Breast epithelium (tissue), 4 donors: ENCODE measurements around the gene TPSD1. TPM values are rescaled to one million over a fixed set of nuclear protein-coding genes. Genes with fewer than 3 reads are reported as not detected.
A peak's percentile ranks its signal among the peaks of the same experiment; 100 is the strongest.
"Not testable (repeated sequence)": the region's sequence is repeated elsewhere in the genome, so short reads cannot be mapped to it uniquely, and the experiment has no call there.

ENCODE experiments used
- DNase-seq, 2 donors: peaks; one replicate each; pipeline ENCODE4 v3.0.0-alpha.2; 2019; ENCODE audit warnings: low spot score in 2 of 2
- H3K27ac ChIP-seq, 2 donors: fragments of 200-600 bp; sonication (generic) in 1 of 2; one replicate each; pipeline ENCODE4 v1.5.1; 2016 to 2019; ENCODE audit warnings: mild to moderate bottlenecking in 1 of 2
- H3K27me3 ChIP-seq, 2 donors: fragments of 200-600 bp; sonication (generic) in 1 of 2; one replicate each; pipeline versions ENCODE4 v1.5.1 to v1.6.0; 2017 to 2019; ENCODE audit warnings: control low read depth in 1 of 2, mild to moderate bottlenecking in 1 of 2
- H3K36me3 ChIP-seq: fragments of 200-600 bp; one replicate; pipeline ENCODE4 v1.5.1; 2019
- H3K4me1 ChIP-seq, 2 donors: fragments of 200-600 bp; sonication (generic); one replicate each; pipeline ENCODE4 v1.5.1; 2016 to 2019; ENCODE audit warnings: control low read depth in 1 of 2
- H3K4me3 ChIP-seq, 3 donors: fragments of 200-600 bp; sonication (generic); 1 replicate in 2 of 3; 2 replicates in 1 of 3; pipeline ENCODE4 v1.5.1; 2016 to 2019; ENCODE audit warnings: mild to moderate bottlenecking in 3 of 3, moderate library complexity in 2 of 3
- H3K9me3 ChIP-seq, 2 donors: fragments of 200-600 bp; sonication (generic) in 1 of 2; one replicate each; pipeline ENCODE4 v1.5.1; 2016 to 2019; ENCODE audit warnings: control low read depth in 1 of 2
- CTCF ChIP-seq, 3 donors: fragments of 450-650 bp; IDR thresholded peaks; one replicate each; pipeline ENCODE4 v1.5.1; 2016 to 2017; ENCODE audit warnings: antibody characterized with exemption in 3 of 3, mild to moderate bottlenecking in 3 of 3, moderate library complexity in 3 of 3
- POLR2A ChIP-seq: fragments of 450-650 bp; IDR thresholded peaks from one replicate; pipeline ENCODE4 v1.6.1; 2016; ENCODE audit warnings: antibody characterized with exemption, mild to moderate bottlenecking, moderate library complexity
- POLR2AphosphoS5 ChIP-seq, 3 donors: sonication (generic); formaldehyde crosslinking; IDR thresholded peaks; one replicate each; pipeline ENCODE4 v1.6.1; 2017; ENCODE audit warnings: antibody characterized with exemption in 3 of 3
- intact Hi-C: fragments of 100-400 bp; cut with DNase I; formaldehyde crosslinking; loops from one replicate; pipeline ENCODE4 v1.15.1; 2023; ENCODE audit warnings: low total_unique reads
- total RNA-seq, 3 donors: library from RNA; depleted of rRNA; stranded (reverse); fragments of >200 nt; gene quantifications; one replicate each; pipeline ENCODE4 v1.1.0, GENCODE V29; 2016

The TPSD1 gene
- total RNA-seq, 3 donors from 2014 or later, result 1.6 to 5.9 (median 2.0) TPM

- H3K36me3 ChIP-seq, result no peaks in the 10 kb centered on the region
- no peaks in the 10 kb centered on the region for H3K9me3 ChIP-seq
- peaks cover 6 to 57% of the 10 kb centered on the region in 2 donors for H3K27me3 ChIP-seq
- H3K4me1 ChIP-seq, result no peaks in the 10 kb centered on the region
- TF ChIP-seq POLR2AphosphoS5 (IDR thresholded peaks at IDR 0.05) (no peak), POLR2A (no peak), CTCF (IDR thresholded peaks at IDR 0.05) (no peak)
- H3K4me3 ChIP-seq, result peak overlapping the region in 1 of 3 donors; percentile 51
- no peak overlapping the region for H3K27ac ChIP-seq
- DNase-seq, result no peak
- intact Hi-C loops, result no loop called here
Measured at GRCh38 chr16:1288813-1289476, 33.1 kb downstream of the TPSD1 start.

GRCh38 chr16:1289477-1289866 lies 33.6 kb downstream of the TPSD1 start:
- H3K9me3 ChIP-seq, result no peaks in the 10 kb centered on the region
- no peaks in the 10 kb centered on the region for H3K4me1 ChIP-seq
- peaks cover 6 to 51% of the 10 kb centered on the region in 2 donors for H3K27me3 ChIP-seq
- DNase-seq, result no peak
- no peak overlapping the region for H3K4me3 ChIP-seq
- no peaks in the 10 kb centered on the region for H3K36me3 ChIP-seq
- no peak overlapping the region for H3K27ac ChIP-seq
- TF ChIP-seq POLR2A, result no peak
- no peak for TF ChIP-seq CTCF (IDR thresholded peaks at IDR 0.05)
- TF ChIP-seq POLR2AphosphoS5 (IDR thresholded peaks at IDR 0.05), result no peak
- intact Hi-C loops, result no loop called here

GRCh38 chr16:1290063-1290501 lies 34.2 kb downstream of the TPSD1 start:
- intact Hi-C loops, result no loop called here
- H3K27ac ChIP-seq, result no peak overlapping the region
- DNase-seq, result no peak
- no peak overlapping the region for H3K4me3 ChIP-seq
- H3K4me1 ChIP-seq, result no peaks in the 10 kb centered on the region
- H3K36me3 ChIP-seq, result no peaks in the 10 kb centered on the region
- TF ChIP-seq CTCF (IDR thresholded peaks at IDR 0.05) (no peak), POLR2A (no peak), POLR2AphosphoS5 (IDR thresholded peaks at IDR 0.05) (no peak)
- no peaks in the 10 kb centered on the region for H3K9me3 ChIP-seq
- H3K27me3 ChIP-seq, result peaks cover 6 to 50% of the 10 kb centered on the region in 2 donors

GRCh38 chr16:1290860-1291575 lies 35.1 kb downstream of the TPSD1 start:
- intact Hi-C loops, result no loop called here
- no peak for DNase-seq
- no peaks in the 10 kb centered on the region for H3K9me3 ChIP-seq
- peaks cover 6 to 43% of the 10 kb centered on the region in 2 donors for H3K27me3 ChIP-seq
- TF ChIP-seq CTCF (IDR thresholded peaks at IDR 0.05) (no peak), POLR2AphosphoS5 (IDR thresholded peaks at IDR 0.05) (no peak), POLR2A (no peak)
- H3K36me3 ChIP-seq, result no peaks in the 10 kb centered on the region
- no peak overlapping the region for H3K4me3 ChIP-seq
- H3K4me1 ChIP-seq, result no peaks in the 10 kb centered on the region
- no peak overlapping the region for H3K27ac ChIP-seq

- H3K4me1 ChIP-seq, result no peaks in the 10 kb centered on the region
- H3K27me3 ChIP-seq, result peaks cover 6 to 38% of the 10 kb centered on the region in 2 donors
- no peaks in the 10 kb centered on the region for H3K36me3 ChIP-seq
- intact Hi-C loops, result no loop called here
- DNase-seq, result no peak
- no peaks in the 10 kb centered on the region for H3K9me3 ChIP-seq
- no peak overlapping the region for H3K27ac ChIP-seq
- H3K4me3 ChIP-seq, result no peak overlapping the region
- TF ChIP-seq CTCF (IDR thresholded peaks at IDR 0.05) (no peak), POLR2A (no peak), POLR2AphosphoS5 (IDR thresholded peaks at IDR 0.05) (no peak)
Measured at GRCh38 chr16:1291576-1291974, 35.7 kb downstream of the TPSD1 start.

- H3K4me3 ChIP-seq, DNase-seq, intact Hi-C loops, H3K36me3 ChIP-seq, H3K27ac ChIP-seq, H3K9me3 ChIP-seq, H3K4me1 ChIP-seq: not testable (repeated sequence)
- H3K27me3 ChIP-seq, result peaks cover 6 to 35% of the 10 kb centered on the region in 2 donors
Measured at GRCh38 chr16:1292208-1292607, 36.3 kb downstream of the TPSD1 start.

- H3K4me1 ChIP-seq, intact Hi-C loops, H3K9me3 ChIP-seq, DNase-seq, H3K4me3 ChIP-seq, H3K36me3 ChIP-seq, H3K27ac ChIP-seq: not testable (repeated sequence)
- peaks cover 6 to 35% of the 10 kb centered on the region in 2 donors for H3K27me3 ChIP-seq
Measured at GRCh38 chr16:1292808-1293207, 36.9 kb downstream of the TPSD1 start.
